Measurements from ENCODE around the gene UHRF2.
"Not testable (repeated sequence)": the region's sequence is repeated elsewhere in the genome, so short reads cannot be mapped to it uniquely, and the experiment has no call there.

UHRF2 gene

DNA sequence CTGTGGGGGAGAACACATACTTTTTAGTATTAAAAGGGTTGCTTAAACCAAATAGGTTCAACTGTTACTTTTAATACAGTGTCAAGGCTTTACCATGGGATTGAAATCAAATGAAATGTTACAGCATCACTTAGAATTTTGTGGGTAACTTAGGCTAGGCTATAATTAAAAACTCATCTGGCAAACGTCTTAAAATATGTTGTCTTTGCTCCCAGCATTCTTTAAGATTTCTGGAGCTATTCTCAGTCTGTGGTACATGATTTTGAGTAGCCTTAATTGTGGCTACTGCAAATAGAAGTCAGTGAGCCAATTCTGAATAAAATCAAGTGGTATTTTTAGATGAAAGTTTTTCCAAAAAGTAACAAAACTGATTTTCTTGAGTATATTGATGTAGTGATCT is 30.7 kb downstream of the UHRF2 start:
- DNase-seq (ENCODE audit: low read depth): no peak
- H3K4me3 ChIP-seq (ENCODE audit: low read length): no peak overlapping the region
- TF ChIP-seq, protein P1, sequence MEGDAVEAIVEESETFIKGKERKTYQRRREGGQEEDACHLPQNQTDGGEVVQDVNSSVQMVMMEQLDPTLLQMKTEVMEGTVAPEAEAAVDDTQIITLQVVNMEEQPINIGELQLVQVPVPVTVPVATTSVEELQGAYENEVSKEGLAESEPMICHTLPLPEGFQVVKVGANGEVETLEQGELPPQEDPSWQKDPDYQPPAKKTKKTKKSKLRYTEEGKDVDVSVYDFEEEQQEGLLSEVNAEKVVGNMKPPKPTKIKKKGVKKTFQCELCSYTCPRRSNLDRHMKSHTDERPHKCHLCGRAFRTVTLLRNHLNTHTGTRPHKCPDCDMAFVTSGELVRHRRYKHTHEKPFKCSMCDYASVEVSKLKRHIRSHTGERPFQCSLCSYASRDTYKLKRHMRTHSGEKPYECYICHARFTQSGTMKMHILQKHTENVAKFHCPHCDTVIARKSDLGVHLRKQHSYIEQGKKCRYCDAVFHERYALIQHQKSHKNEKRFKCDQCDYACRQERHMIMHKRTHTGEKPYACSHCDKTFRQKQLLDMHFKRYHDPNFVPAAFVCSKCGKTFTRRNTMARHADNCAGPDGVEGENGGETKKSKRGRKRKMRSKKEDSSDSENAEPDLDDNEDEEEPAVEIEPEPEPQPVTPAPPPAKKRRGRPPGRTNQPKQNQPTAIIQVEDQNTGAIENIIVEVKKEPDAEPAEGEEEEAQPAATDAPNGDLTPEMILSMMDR (IDR thresholded peaks at IDR 0.05; ENCODE audit: insufficient read depth, low read depth, low read length, missing control alignments): no peak

DNA sequence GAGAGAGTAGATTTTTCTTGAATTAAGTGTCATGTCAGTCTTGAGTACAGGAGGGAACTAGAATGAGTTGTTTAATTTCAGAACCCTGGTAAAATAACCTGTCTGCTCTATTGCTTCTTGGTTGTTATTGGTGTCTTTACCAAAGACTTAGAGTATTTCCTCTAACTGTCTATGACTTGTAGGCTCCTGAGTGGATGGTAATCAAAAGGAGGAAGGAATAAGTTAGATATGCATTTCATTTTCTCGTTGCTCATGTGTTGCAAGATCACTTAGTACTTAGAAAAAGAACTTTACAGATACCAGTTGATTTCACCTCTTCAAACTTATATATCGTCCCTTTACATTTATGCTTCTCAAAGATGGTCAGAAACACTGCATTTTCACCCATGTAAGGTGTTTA is 31.1 kb downstream of the UHRF2 start:
- H3K4me3 ChIP-seq (ENCODE audit: low read length): no peak overlapping the region
- TF ChIP-seq, protein P1 (IDR thresholded peaks at IDR 0.05; ENCODE audit: insufficient read depth, low read depth, low read length, missing control alignments): no peak
- no peak for DNase-seq (ENCODE audit: low read depth)

DNA sequence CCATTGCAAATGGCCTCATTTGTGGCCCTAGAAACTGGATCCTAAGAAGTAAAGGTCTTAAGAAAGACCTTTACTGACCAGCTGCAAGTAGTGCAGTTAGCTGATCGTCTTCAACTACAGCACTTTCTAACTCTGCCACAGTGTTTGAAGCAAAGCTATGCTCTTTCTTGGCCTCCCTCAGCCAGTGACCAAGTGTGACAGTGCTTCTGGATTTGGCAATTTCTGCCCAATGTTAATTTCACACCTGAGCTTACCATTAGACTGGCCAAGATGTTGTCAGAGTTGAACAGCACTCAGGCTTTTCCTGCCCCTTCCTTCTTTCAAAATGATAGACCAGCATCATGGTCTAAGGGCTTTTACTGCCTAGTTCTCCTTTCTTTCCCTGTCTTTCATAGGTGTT is 36.1 kb downstream of the UHRF2 start:
- DNase-seq (ENCODE audit: low read depth): no peak
- TF ChIP-seq, protein P1 (IDR thresholded peaks at IDR 0.05; ENCODE audit: insufficient read depth, low read depth, low read length, missing control alignments): no peak
- H3K4me3 ChIP-seq (ENCODE audit: low read length): no peak overlapping the region

DNA sequence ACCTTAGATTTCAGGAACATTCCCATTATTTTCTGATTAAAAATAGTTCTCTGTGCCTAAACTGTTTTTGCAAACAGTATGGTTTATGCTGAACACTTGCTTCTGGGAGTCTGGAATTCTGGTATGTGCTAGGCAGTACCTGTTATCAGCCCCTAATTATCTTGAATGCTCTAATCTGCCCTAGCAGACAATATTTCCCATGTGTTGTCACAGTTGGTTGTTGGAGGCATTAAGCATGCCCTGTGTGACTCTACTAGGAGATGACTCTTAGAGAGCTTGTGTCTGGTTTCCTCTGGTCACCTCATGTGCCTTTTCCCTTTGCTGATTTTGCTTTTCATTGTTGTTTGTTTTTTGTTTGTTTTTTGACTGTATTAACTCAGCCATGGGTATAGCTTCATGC is 36.6 kb downstream of the UHRF2 start:
- TF ChIP-seq, protein P1 (IDR thresholded peaks at IDR 0.05; ENCODE audit: insufficient read depth, low read depth, low read length, missing control alignments): no peak
- H3K4me3 ChIP-seq (ENCODE audit: low read length): no peak overlapping the region
- DNase-seq (ENCODE audit: low read depth): no peak

DNA sequence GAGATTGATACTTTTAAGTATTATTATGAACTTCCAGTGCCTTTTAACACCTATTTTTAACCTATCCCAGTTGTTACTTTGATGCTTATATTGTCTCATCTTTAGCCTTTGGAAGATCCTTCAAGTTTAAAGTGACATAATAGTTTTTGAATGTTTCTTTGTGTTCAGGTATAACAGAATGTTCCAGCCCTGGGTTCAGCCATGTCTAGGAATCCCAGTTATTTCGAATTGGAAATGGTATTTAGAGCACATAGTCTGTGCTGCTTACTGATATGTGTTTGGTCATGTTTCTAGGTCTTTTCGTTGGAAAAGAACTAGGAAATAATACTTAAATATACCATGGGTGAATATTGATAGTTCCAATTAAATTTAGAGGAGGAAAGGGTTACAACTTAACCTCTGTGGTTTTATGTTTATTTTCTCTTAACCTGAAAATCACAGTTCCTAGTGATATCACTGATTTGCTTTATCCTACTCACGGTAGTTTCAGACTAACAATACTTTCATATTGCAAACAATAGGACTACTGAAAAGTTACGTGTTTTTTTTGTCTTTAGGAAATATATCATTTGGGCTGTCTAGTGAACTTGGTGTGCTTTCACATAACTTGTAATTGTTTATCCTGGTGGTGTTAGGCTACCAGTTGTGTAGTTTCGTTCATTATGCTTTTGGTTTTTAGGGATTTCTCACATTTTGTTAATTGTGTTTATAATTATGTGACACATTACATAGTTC is 37.8 kb downstream of the UHRF2 start:
- TF ChIP-seq, protein P1 (IDR thresholded peaks at IDR 0.05; ENCODE audit: insufficient read depth, low read depth, low read length, missing control alignments): no peak
- DNase-seq (ENCODE audit: low read depth): no peak
- H3K4me3 ChIP-seq (ENCODE audit: low read length): no peak overlapping the region

DNA sequence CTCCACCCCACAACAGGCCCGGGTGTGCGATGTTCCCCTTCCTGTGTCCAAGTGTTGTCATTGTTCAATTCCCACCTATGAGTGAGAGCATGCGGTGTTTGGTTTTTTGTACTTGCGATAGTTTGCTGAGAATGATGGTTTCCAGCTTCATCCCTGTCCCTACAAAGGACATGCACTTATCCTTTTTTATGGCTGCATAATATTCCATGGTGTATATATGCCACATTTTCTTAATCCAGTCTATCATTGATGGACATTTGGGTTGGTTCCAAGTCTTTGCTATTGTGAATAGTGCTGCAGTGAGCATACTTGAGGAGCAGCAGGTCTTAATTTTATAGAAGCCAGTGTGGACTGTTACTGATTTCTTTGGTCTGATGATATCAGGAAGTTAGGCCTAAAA is 42.3 kb downstream of the UHRF2 start:
- DNase-seq (ENCODE audit: low read depth); H3K4me3 ChIP-seq (ENCODE audit: low read length): not testable (repeated sequence)

DNA sequence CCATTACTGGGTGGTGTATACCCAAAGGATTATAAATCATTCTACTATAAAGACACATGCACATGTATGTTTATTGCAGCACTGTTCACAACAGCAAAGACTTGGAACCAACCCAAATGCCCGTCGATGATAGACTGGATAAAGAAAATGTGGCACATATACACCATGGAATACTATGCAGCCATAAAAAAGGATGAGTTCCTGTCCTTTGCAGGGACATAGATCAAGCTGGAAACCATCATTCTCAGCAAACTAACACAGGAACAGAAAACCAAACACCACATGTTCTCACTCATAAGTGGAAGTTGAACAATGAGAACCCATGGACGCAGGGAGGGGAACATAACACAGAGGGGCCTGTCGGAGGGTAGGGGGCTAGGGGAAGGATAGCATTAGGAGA is 45.7 kb downstream of the UHRF2 start:
- not testable (repeated sequence) for H3K4me3 ChIP-seq (ENCODE audit: low read length); DNase-seq (ENCODE audit: low read depth)

DNA sequence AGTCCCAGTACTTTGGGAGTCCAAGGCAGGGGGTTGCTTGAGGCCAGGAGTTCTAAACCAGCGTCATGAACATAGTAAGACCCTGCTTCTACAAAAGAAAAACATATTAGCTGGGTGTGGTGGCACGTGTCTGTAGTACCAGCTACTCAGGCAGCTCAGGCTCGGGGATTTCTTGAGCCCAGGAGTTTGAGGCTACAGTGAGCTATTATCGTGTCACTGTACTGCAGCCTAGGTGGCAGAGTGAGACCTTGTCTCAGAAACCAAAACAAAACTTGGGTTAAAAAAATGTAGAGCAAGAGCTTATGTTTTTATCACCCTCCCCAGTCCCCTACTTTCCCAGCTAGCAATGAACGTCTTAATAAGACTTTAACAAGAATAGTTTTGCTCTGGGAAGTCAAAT is 46.7 kb downstream of the UHRF2 start:
- DNase-seq (ENCODE audit: low read depth): no peak
- TF ChIP-seq, protein P1 (IDR thresholded peaks at IDR 0.05; ENCODE audit: insufficient read depth, low read depth, low read length, missing control alignments): no peak
- no peak overlapping the region for H3K4me3 ChIP-seq (ENCODE audit: low read length)
